Measurements from ENCODE around the gene CTNNA3.

CTNNA3 gene

DNA sequence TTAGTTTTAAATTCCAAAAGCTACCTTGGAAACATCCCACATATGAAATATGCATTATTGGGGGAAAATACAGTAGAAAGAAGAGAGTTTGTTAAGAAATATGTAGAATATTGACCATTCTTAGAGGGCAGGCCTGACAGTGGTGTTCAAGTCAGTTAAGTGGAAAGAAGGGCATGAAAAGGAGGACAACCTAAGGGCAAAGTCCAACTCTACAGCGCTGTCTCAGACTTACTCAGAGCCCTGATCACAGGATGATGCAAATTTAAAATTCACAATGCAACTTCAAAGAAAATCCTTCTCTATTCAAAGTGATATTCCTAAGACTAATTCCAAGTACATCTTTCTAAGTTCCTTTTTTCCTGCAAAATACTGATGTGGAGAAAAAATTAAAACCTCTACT is 909.3 kb downstream of the CTNNA3 start:
- no peak for DNase-seq

GRCh38 chr10:66784770-66785169 is 911.2 kb downstream of the CTNNA3 start:
- no peak for DNase-seq

GRCh38 chr10:66783316-66783715 is 912.7 kb downstream of the CTNNA3 start:
- DNase-seq = no peak

DNA sequence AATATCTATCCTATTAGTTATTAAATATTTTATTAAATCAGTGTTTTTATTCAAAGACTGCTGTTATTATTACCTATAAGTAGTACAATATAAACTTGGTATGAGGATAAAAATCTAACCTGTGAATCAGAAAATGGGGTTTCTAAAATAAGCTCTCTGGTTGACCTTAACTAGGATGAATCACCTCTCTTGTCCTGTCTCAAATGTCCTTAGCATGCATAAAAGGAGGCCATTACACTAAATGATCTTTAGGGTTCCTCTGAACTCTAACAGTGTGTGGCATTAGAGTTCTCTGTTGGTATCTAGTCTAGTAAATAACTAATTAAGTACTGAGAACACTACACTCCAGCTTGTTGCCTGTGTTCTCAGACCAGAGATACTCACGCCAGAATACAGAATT is 913.2 kb downstream of the CTNNA3 start:
- DNase-seq = no peak

DNA sequence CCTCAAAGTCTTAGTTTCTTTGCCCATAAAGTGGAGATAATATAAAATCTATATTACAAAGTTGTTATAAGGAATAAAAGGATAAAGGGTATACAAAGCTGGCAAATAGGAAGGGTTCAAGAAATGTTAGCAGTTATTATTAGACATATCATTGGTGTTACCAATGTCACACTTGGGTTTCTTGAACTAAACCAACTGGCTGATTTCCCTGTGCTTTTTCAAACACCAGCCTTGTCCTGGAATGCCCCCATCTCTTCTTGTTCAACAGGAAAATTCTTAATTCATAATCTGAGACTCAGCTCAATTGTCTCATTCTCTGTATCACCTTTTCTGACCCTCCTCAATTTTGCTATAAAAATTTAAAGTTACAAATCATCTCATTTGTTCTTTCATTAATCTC is 913.9 kb downstream of the CTNNA3 start:
- DNase-seq = no peak

GRCh38 chr10:66780796-66781195 is 915.2 kb downstream of the CTNNA3 start:
- DNase-seq = no peak

GRCh38 chr10:66778351-66778750 is 917.6 kb downstream of the CTNNA3 start:
- no peak for DNase-seq

DNA sequence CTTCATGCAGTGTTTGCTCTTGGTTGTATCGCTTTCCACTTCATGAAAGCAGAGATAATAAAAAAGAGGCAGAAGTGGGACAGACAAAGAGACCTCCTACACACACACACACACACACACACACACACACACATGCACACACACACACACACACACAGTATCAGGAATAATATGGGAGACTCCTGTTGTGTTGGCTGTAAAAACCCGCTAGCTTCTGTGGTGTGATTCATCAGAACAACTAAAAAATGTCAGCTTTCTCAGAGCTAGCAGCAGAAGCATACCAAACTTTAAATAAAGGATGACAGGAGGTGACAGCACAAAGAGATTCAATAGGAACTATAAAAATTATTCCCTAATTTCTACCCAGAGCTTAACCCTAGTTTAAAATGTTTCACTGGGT is 918.3 kb downstream of the CTNNA3 start:
- no peak for DNase-seq

GRCh38 chr10:66773472-66773817 is 922.5 kb downstream of the CTNNA3 start:
- DNase-seq = no peak

- no peak for DNase-seq
These were observed 923.2 kb downstream of the CTNNA3 start for GRCh38 chr10:66772548-66773471.

GRCh38 chr10:66767707-66768106 is 928.3 kb downstream of the CTNNA3 start:
- DNase-seq = no peak

GRCh38 chr10:66762218-66762729 is 933.7 kb downstream of the CTNNA3 start:
- no peak for DNase-seq

- no peak for DNase-seq
These were observed 935.1 kb downstream of the CTNNA3 start for GRCh38 chr10:66760941-66761340.

DNA sequence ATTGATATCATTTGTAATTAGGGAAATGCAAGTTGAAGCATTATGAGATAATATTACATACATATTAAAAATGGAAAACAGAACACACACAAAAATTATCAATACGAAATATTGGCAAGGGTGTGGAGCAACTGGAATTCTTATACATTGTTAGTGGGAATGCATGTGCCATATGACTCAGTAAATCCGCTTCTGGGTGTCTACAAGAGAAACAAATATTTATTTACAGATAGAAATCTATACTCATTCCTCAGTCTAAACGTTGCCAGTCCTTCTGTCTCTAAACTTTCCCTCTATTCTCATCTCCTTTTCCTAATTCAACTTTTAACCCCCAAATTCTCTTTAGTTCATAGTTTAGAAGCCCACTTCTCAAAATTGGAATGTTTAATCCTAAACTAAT is 940.5 kb downstream of the CTNNA3 start:
- no peak for DNase-seq

DNA sequence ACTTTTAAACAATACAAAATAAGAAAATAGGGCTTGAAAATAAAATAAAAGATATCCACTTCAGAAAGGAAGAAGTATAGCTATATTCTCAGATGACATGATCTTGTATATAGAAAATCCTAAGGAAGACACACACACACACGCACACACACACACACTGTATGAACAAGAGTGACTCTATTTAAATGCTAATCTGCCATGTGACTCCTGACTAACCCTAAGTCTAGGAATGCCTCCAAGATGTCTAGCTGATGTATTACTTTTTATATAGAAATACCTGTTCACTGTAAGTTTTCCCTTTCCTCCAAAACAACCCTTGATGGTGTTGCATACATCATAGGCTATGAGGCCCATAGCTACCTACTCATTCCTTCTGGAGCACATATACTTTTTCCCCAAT is 943.3 kb downstream of the CTNNA3 start:
- no peak for DNase-seq

- DNase-seq = no peak
These were observed 947.8 kb downstream of the CTNNA3 start for GRCh38 chr10:66748217-66748616.

DNA sequence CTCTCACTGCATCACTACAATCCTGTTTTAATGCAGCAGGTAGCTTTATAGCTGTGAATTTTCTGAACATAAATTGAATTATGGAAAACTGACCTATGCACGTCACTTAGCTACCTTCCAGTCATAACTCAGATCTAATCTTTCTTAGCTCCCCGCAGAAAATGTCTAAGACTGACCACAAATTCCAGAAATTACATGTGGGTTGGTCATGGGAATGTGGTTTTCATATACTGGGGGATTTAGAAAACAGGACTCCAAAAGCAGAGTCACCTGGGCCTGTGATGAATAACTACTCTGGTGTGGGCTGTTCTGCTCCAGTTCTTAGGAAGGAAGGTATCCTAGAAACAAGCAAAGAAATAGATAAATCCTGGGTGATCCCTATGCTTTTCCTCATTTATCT is 948.5 kb downstream of the CTNNA3 start:
- DNase-seq = no peak

DNA sequence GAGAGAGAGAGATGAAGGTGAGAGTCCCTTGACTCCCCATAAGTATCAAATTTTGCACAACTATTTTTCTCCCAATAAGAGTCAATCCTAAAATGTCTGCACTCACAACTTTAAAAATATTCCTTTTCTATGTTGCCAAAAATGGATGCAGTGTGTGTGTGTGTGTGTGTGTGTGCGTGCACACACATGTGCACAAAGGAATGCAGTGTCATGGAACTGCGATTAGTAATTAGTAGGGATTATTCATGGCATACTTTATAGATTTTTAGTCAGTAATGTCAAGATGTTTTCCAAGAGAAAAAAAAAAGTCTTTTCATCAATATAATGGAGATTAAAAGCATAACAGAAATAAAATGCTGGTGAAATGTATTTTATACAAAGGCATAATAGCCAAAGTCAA is 949.3 kb downstream of the CTNNA3 start:
- no peak for DNase-seq

DNA sequence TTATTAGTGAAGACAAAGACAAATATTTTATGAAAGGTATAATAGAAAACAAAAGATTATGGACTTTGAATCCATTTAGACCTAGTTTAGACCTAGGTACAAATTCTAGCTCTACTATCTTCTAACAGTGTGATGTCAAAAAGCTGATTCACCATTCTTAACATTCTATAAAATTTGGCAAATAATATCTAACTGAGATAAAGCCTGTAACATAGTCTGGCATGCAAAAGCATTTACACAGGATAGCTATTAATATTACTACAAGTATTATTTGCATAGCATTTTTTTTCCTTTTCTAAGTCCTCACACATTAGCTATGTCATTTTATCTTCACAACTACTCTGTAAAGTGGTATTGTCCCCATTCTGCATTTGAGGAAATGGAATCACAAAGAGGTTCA is 949.7 kb downstream of the CTNNA3 start:
- no peak for DNase-seq

GRCh38 chr10:66744915-66745314 is 951.1 kb downstream of the CTNNA3 start:
- no peak for DNase-seq

DNA sequence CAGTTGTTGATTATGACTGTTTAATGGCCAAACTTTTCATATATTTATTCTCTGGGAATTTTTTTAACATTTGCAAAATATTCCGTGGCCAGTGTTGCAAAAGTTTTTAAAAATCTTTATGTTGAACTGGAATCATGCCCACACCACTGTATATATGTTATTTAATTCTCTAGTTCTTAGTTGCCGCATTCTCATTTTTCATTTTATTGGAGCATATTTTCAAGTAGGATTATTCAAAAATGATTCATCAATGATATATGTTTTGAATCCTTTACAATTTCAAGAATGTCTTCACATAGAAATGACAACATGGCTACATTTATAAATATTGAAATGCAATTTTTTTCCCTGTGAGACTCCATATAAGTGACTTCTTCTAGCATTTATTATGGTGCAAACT is 958.8 kb downstream of the CTNNA3 start:
- no peak for DNase-seq

- DNase-seq = no peak
These were observed 972.2 kb downstream of the CTNNA3 start for GRCh38 chr10:66723608-66724400.

DNA sequence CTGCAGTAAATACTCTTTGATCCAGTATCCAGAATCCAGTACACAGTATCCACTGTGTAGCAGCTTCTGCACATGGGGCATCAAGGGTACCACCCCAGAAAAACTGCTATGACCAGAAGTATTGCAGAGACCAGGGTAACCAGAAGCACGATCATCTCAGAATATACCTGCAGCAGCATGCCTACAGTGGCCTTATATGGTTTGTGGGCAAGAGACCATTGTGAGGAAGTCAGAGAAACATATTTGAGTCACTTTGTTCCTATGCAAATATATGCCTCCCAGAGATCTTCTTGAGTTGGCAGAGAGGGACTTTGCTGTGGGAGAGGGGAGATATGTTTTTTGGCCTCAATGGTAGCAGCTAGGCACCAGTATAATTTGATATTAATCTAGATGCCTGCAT is 976.5 kb downstream of the CTNNA3 start:
- no peak for DNase-seq
